IMR-90 (cell line): ENCODE measurements around the gene C11orf97. TPM values are rescaled to one million over a fixed set of nuclear protein-coding genes. Genes with fewer than 3 reads are reported as not detected.
"Not testable (repeated sequence)": the region's sequence is repeated elsewhere in the genome, so short reads cannot be mapped to it uniquely, and the experiment has no call there.

Experiments used
- ATAC-seq: fragments of 200-7000 bp; cut with Tn5 transposase; 2 replicates; pipeline ENCODE4 v1.9.1; 2020; ENCODE audit warnings: low read depth, mild to moderate bottlenecking, moderate library complexity
- BruUV-seq: library from RNA; stranded (reverse); fragments of 400-500 nt; replicated peaks from 2 replicates; lab custom pipeline; 2021; lab: Mats Ljungman, UMichigan
- CTCF ChIA-PET: fragments of 300-600 bp; formaldehyde crosslinking; extraction: SDS; loops from one replicate; lab custom pipeline; 2021; ENCODE audit warnings: antibody characterized with exemption; lab: Yijun Ruan, JAX
- POLR2A ChIA-PET: fragments of 300-600 bp; sonication (Branson Sonifier 250); formaldehyde crosslinking; loops from one replicate; lab custom pipeline; 2022; ENCODE audit warnings: antibody characterized with exemption; ENCODE audit not compliant: unreplicated experiment; lab: Charles Lee
- DNase-seq: peaks from one replicate; pipeline ENCODE4 v3.0.0; 2013
- H2AFZ ChIP-seq: replicated peaks from 2 replicates; pipeline ENCODE3; 2013; ENCODE audit warnings: low read length, mild to moderate bottlenecking; ENCODE audit not compliant: poor library complexity
- H2AK5ac ChIP-seq: 2 replicates; pipeline ENCODE4 v1.6.1; 2013; ENCODE audit warnings: low read depth, low read length, inconsistent platforms
- H2AK9ac ChIP-seq: replicated peaks from 2 replicates; pipeline ENCODE3; 2013; ENCODE audit warnings: mild to moderate bottlenecking, low read depth, low read length, moderate library complexity; ENCODE audit not compliant: poor library complexity
- H2BK120ac ChIP-seq: 2 replicates; pipeline ENCODE4 v1.6.1; 2013; ENCODE audit warnings: low read depth, low read length, inconsistent platforms
- H2BK15ac ChIP-seq: 3 replicates; pipeline ENCODE4 v1.6.1; 2013; ENCODE audit warnings: low read depth, low read length, inconsistent platforms
- H2BK20ac ChIP-seq: 2 replicates; pipeline ENCODE4 v1.6.1; 2013; ENCODE audit warnings: low read depth, mild to moderate bottlenecking, inconsistent platforms, low read length, moderate library complexity
- H2BK5ac ChIP-seq: 2 replicates; pipeline ENCODE4 v1.6.1; 2013; ENCODE audit warnings: mild to moderate bottlenecking, low read depth, low read length, inconsistent platforms; ENCODE audit not compliant: poor library complexity, severe bottlenecking
- H3K14ac ChIP-seq: replicated peaks from 2 replicates; pipeline ENCODE4 v1.6.1; 2013; ENCODE audit warnings: low read depth, low read length, inconsistent platforms
- H3K18ac ChIP-seq: 2 replicates; pipeline ENCODE4 v1.6.1; 2013; ENCODE audit warnings: low read depth, low read length, control low read depth
- H3K23ac ChIP-seq: 2 replicates; pipeline ENCODE4 v1.6.1; 2013; ENCODE audit warnings: low read depth, low read length, inconsistent platforms
- H3K27ac ChIP-seq: 2 replicates; pipeline ENCODE4 v1.5.1; 2013; ENCODE audit warnings: mild to moderate bottlenecking, control low read depth, low read length; ENCODE audit not compliant: insufficient read depth
- H3K27me3 ChIP-seq: 2 replicates; pipeline ENCODE4 v1.6.1; 2013; ENCODE audit warnings: low read length; ENCODE audit not compliant: control insufficient read depth, insufficient read depth
- H3K36me3 ChIP-seq: 2 replicates; pipeline ENCODE4 v1.6.1; 2013; ENCODE audit warnings: low read length, mixed read lengths; ENCODE audit not compliant: control insufficient read depth, insufficient read depth
- H3K4ac ChIP-seq: 2 replicates; pipeline ENCODE4 v1.6.1; 2013; ENCODE audit warnings: low read depth, low read length, inconsistent platforms
- H3K4me1 ChIP-seq: 2 replicates; pipeline ENCODE4 v1.6.1; 2013; ENCODE audit warnings: low read length, mixed read lengths; ENCODE audit not compliant: control insufficient read depth, insufficient read depth
- H3K4me2 ChIP-seq: 2 replicates; pipeline ENCODE4 v1.6.1; 2013; ENCODE audit warnings: low read depth, mild to moderate bottlenecking, control low read depth, low read length, moderate library complexity
- H3K4me3 ChIP-seq: 2 replicates; pipeline ENCODE4 v1.5.1; 2013; ENCODE audit warnings: low read depth, mild to moderate bottlenecking, control low read depth, low read length, moderate library complexity; ENCODE audit not compliant: insufficient read depth
- H3K56ac ChIP-seq: 2 replicates; pipeline ENCODE4 v1.6.1; 2013; ENCODE audit warnings: low read length, inconsistent platforms; ENCODE audit not compliant: insufficient read depth; ENCODE audit errors: extremely low read depth
- H3K79me1 ChIP-seq, 2 experiments: 2 replicates each; pipeline ENCODE4 v1.6.1; 2013; ENCODE audit warnings: low read length in 2 of 2, inconsistent platforms in 1 of 2, low read depth in 1 of 2
- H3K9ac ChIP-seq: 2 replicates; pipeline ENCODE4 v1.6.1; 2013; ENCODE audit warnings: low read depth, low read length, control low read depth
- H3K9me1 ChIP-seq: 2 replicates; pipeline ENCODE4 v1.6.1; 2013; ENCODE audit warnings: low read length, inconsistent platforms; ENCODE audit not compliant: insufficient read depth
- H3K9me3 ChIP-seq: 2 replicates; pipeline ENCODE4 v1.6.1; 2013; ENCODE audit warnings: low read length; ENCODE audit not compliant: control insufficient read depth, insufficient read depth
- H4K20me1 ChIP-seq: 2 replicates; pipeline ENCODE4 v1.6.1; 2013; ENCODE audit warnings: low read length, inconsistent platforms; ENCODE audit not compliant: insufficient read depth
- H4K5ac ChIP-seq: 2 replicates; pipeline ENCODE4 v1.6.1; 2013; ENCODE audit warnings: mild to moderate bottlenecking, low read depth, low read length, control low read depth
- H4K8ac ChIP-seq, 2 experiments: 2 replicates each; pipeline ENCODE4 v1.6.1; 2013; ENCODE audit warnings: low read depth in 2 of 2, low read length in 2 of 2, control low read depth in 1 of 2, inconsistent platforms in 1 of 2
- H4K91ac ChIP-seq: 2 replicates; pipeline ENCODE4 v1.6.1; 2013; ENCODE audit warnings: low read depth, low read length, inconsistent platforms; ENCODE audit not compliant: insufficient read depth
- CTCF ChIP-seq: conservative IDR thresholded peaks from 2 replicates; pipeline ENCODE4 v1.5.1; 2012; ENCODE audit warnings: mild to moderate bottlenecking, low read depth, low read length, improper control_type of control experiment
- MAZ ChIP-seq: IDR thresholded peaks from 2 replicates; pipeline ENCODE4 v1.6.1; 2012; ENCODE audit warnings: low read depth, mild to moderate bottlenecking, low read length, improper control_type of control experiment, moderate library complexity, borderline replicate concordance
- RAD21 ChIP-seq: IDR thresholded peaks from 2 replicates; pipeline ENCODE4 v1.6.1; 2012; ENCODE audit warnings: low read length, improper control_type of control experiment
- SMC3 ChIP-seq: fragments of 150-350 bp; IDR thresholded peaks from 2 replicates; pipeline ENCODE4 v1.6.1; 2016; ENCODE audit warnings: low read depth, mild to moderate bottlenecking, antibody characterized with exemption, low read length, moderate library complexity
- WGBS, 2 experiments: methylation state at CpG; one replicate each; pipeline versions ENCODE4 v1.1.5 to v1.1.7; 2013; ENCODE audit warnings: missing lambda C conversion rate in 2 of 2; ENCODE audit not compliant: insufficient read length in 1 of 2; ENCODE audit errors: extremely low coverage in 2 of 2; 5-methylcytosine and 5-hydroxymethylcytosine counted together
- dilution Hi-C: fragments of 300-500 bp; cut with HindIII; formaldehyde crosslinking; loops from one replicate; pipeline ENCODE4 v1.14.3; 2018; ENCODE audit warnings: low sequenced_read_pairs; ENCODE audit not compliant: unreplicated experiment
- in situ Hi-C: fragments of 300-500 bp; cut with MboI; formaldehyde crosslinking; loops from 3 replicates; pipeline ENCODE4 v1.14.3; 2019; ENCODE audit warnings: low sequenced_read_pairs, inconsistent platforms, mixed read lengths
- intact Hi-C: fragments of 100-400 bp; cut with micrococcal nuclease; formaldehyde crosslinking; loops from 2 replicates; pipeline ENCODE4 v1.10.0; 2022
- polyA plus RNA-seq, 3 experiments: library from polyadenylated mRNA; depleted of rRNA; stranded (reverse); fragments of >200 nt; gene quantifications; 2 replicates each; pipeline ENCODE4 v1.2.3, GENCODE V29; 2012; ENCODE audit warnings: low replicate concordance in 1 of 3
- total RNA-seq: library from RNA; depleted of rRNA; stranded (reverse); fragments of >200 nt; gene quantifications from 2 replicates; pipeline ENCODE4 v1.2.3, GENCODE V29; 2012

C11orf97 gene
- total and polyA plus RNA-seq, 2 of the 4 experiments (the other 2 are of a cell fraction): not detected

- ChIA-PET POLR2A (interaction anchor here (0.6 kb wide), 1 partner anchor 10 kb away, joined by 3 read pairs; no protein-coding TSS in a partner anchor), CTCF (interaction anchor here (0.7 to 1.4 kb wide), 7 partner anchors 10 to 609 kb away, joined by 3 to 7 read pairs (median 4); no protein-coding TSS in a partner anchor)
- in situ Hi-C loops: loop anchor here (5.0 to 10.0 kb wide), 2 partner anchors 332 to 610 kb away; no protein-coding TSS in a partner anchor
- Histone ChIP-seq H3K4ac (no peak overlapping the region), H3K4me2 (no peak overlapping the region), H3K56ac (no peak overlapping the region), H3K27me3 (no peaks in the 10 kb centered on the region; the same call in 1 of the 2 replicates), H2AK5ac (no peak overlapping the region), H3K14ac (no peak overlapping the region), H2BK20ac (no peak overlapping the region), H2BK5ac (no peak overlapping the region), H3K18ac (no peak overlapping the region), H3K36me3 (no peaks in the 10 kb centered on the region; the same call in 1 of the 2 replicates), H2BK120ac (no peak overlapping the region), H4K5ac (no peak overlapping the region), H3K9ac (no peak overlapping the region), H2AFZ (no peak overlapping the region), H3K79me1 (no peaks in the 10 kb centered on the region), H3K4me1 (no peaks in the 10 kb centered on the region), H2AK9ac (no peak overlapping the region), H3K4me3 (no peak overlapping the region), H3K9me3 (no peaks in the 10 kb centered on the region), H3K23ac (no peak overlapping the region), H4K91ac (no peak overlapping the region), H4K8ac (no peak overlapping the region), H2BK15ac (no peak overlapping the region), H4K20me1 (no peaks in the 10 kb centered on the region), H3K9me1 (no peaks in the 10 kb centered on the region), H3K27ac (no peak overlapping the region)
- TF ChIP-seq SMC3 (peak; percentile 67), RAD21 (peak; percentile 78), MAZ (no peak), CTCF (peak; percentile 75)
- no CpG with 5 or more reads among the region's 3 CpGs for WGBS, 2 experiments
- dilution Hi-C loops: no loop called here
- ATAC-seq (peak; percentile 67), DNase-seq (peak; percentile 68)
- no TSS peak for BruUV-seq
- intact Hi-C loops: loop anchor here (1.0 to 5.0 kb wide), 3 partner anchors 609 to 1272 kb away; partner anchors contain the start of genes C11orf54 and TAF1D
Observed at GRCh38 chr11:94504689-94505293, 7.5 kb upstream of the C11orf97 start.

- H2AK5ac ChIP-seq, BruUV-seq, H3K4ac ChIP-seq, H3K36me3 ChIP-seq, H2AFZ ChIP-seq, H3K56ac ChIP-seq, H3K4me3 ChIP-seq, H4K5ac ChIP-seq, dilution Hi-C loops, H4K8ac ChIP-seq, H3K9me3 ChIP-seq, H3K27me3 ChIP-seq, H3K18ac ChIP-seq, H4K20me1 ChIP-seq, H2BK15ac ChIP-seq, DNase-seq, H3K4me2 ChIP-seq, H3K9me1 ChIP-seq, H3K79me1 ChIP-seq, H3K23ac ChIP-seq, H3K9ac ChIP-seq, POLR2A ChIA-PET, H2AK9ac ChIP-seq, H2BK5ac ChIP-seq, H2BK20ac ChIP-seq, H3K14ac ChIP-seq, ATAC-seq, H4K91ac ChIP-seq, H2BK120ac ChIP-seq, H3K4me1 ChIP-seq, H3K27ac ChIP-seq: not testable (repeated sequence)
- CTCF ChIA-PET: interaction anchor here (0.9 to 1.5 kb wide), 2 partner anchors 585 to 611 kb away, joined by 3 to 5 read pairs; no protein-coding TSS in a partner anchor
- no CpG with 5 or more reads among the region's 5 CpGs for WGBS, 2 experiments
- in situ Hi-C loops (loop anchor here (10.0 kb wide), 1 partner anchor 612 kb away; no protein-coding TSS in a partner anchor), intact Hi-C loops (loop anchor here (2.0 to 5.0 kb wide), 2 partner anchors 586 to 1274 kb away; no protein-coding TSS in a partner anchor)
Observed at GRCh38 chr11:94506513-94506912, 5.7 kb upstream of the C11orf97 start.
